ENCODE results near the gene TTLL3.

- TF ChIP-seq CTCF (IDR thresholded peaks at IDR 0.05) (no peak), POLR2A (IDR thresholded peaks at IDR 0.05) (no peak)
Measured at GRCh38 chr3:9777694-9778021, 32.4 kb upstream of the TTLL3 start.
